Psoas muscle (tissue), 8 donors: ENCODE results near the gene DOCK10. TPM values are rescaled to one million over a fixed set of nuclear protein-coding genes. Genes with fewer than 3 reads are reported as not detected.

ENCODE experiments used
- ATAC-seq, 4 donors: fragments of 200-7000 bp; cut with Tn5 transposase; one replicate each; pipeline ENCODE4 v1.9.1; 2020; ENCODE audit warnings: moderate library complexity in 3 of 4, mild to moderate bottlenecking in 2 of 4
- DNase-seq, 2 donors: peaks; one replicate each; pipeline ENCODE4 v3.0.0-alpha.2; 2020
- H3K27ac ChIP-seq: fragments of 200-600 bp; one replicate; pipeline ENCODE4 v1.8.0; 2022
- H3K27me3 ChIP-seq, 3 donors: fragments of 200-600 bp in 1 of 3; one replicate each; pipeline versions ENCODE4 v1.6.1 to v1.8.0; 2013 to 2022; ENCODE audit warnings: low read length in 2 of 3, mild to moderate bottlenecking in 2 of 3, moderate library complexity in 1 of 3; ENCODE audit not compliant: insufficient read depth in 3 of 3
- H3K36me3 ChIP-seq, 2 donors: fragments of 200-600 bp in 1 of 2; one replicate each; pipeline versions ENCODE4 v1.6.1 to v1.8.0; 2013 to 2022; ENCODE audit warnings: low read depth in 1 of 2, mild to moderate bottlenecking in 1 of 2, moderate library complexity in 1 of 2; ENCODE audit not compliant: insufficient read depth in 1 of 2
- H3K4me1 ChIP-seq: fragments of 200-600 bp; one replicate; pipeline ENCODE4 v1.8.0; 2022
- H3K4me3 ChIP-seq: fragments of 200-600 bp; one replicate; pipeline ENCODE4 v1.8.0; 2022; ENCODE audit warnings: mild to moderate bottlenecking
- H3K9me3 ChIP-seq: fragments of 200-600 bp; one replicate; pipeline ENCODE4 v1.8.0; 2022
- WGBS, 3 donors: extraction: QIAGEN DNeasy Blood & Tissue Kit; methylation state at CpG; one replicate each; pipeline versions ENCODE4 v1.1.6 to v1.1.7; 2013; 5-methylcytosine and 5-hydroxymethylcytosine counted together
- intact Hi-C, 2 donors: fragments of 100-400 bp; cut with DNase I; formaldehyde crosslinking; loops; one replicate each; pipeline versions ENCODE4 v1.11.0 to v1.14.2; 2022
- polyA plus RNA-seq, 3 donors: library from polyadenylated mRNA; stranded (reverse); fragments of 200-250 nt; gene quantifications; one replicate each; pipeline ENCODE4 v1.2.3, GENCODE V29; 2013
- total RNA-seq, 4 donors: library from RNA; stranded (reverse); fragmentation: NEBNext Ultra II Directional in 2 of 4; extraction: Animal tissue kit (Norgen Biotek cat#: 25700) in 2 of 4; gene quantifications; one replicate each; pipeline versions ENCODE4 v1.2.1 to v1.2.4, GENCODE V29; 2021 to 2023
- TF ChIP-seq, protein P1 (sequence below): fragments of 200-600 bp; IDR thresholded peaks from one replicate; pipeline ENCODE4 v1.8.0; 2022; ENCODE audit warnings: antibody characterized with exemption
- donor health status: healthy with polysubstance abuse.
- donor health status: DM: no; HTN: no; CAD: no; lungs with moderate emphysema.
- donor health status: Bipolar disorder and iron deficiency.
- donor health status: healthy.
- donor health status: DM: yes; HTN: yes; CAD: no.
- donor health status: DM: no; HTN: no; CAD: no.
- donor health status: DM: no; HTN: no; CAD: no.
- donor health status: DM: yes; HTN: yes; CAD: no.

The DOCK10 gene
- total and polyA plus RNA-seq, 7 donors = 0.17 to 4.4 (median 1.0) TPM

DNA sequence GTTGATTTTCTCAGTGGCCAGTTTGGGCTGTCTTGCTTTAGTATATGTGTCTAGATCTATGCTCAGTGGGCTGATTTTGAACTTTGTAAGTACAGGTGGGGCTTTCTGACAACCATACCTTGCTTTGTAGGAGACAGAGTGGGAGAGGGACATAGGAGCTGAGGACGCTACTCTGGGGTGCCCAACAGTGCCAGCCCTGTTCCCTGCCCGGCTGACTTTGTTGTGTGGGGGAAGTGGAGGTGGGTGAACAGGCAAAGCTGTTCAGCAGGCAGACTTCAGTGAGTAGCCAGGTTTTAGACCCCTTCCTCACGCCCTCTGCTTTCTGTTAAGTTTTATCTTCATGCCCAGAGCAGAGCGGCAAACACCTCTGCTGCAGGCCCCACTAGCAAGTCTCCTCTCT, 44.2 kb upstream of the DOCK10 start:
- no peak for ATAC-seq
- no peaks in the 10 kb centered on the region for H3K9me3 ChIP-seq
- WGBS, 3 donors = 88 to 96% (median 90%) methylated on average over 4 of the region's 4 CpGs

DNA sequence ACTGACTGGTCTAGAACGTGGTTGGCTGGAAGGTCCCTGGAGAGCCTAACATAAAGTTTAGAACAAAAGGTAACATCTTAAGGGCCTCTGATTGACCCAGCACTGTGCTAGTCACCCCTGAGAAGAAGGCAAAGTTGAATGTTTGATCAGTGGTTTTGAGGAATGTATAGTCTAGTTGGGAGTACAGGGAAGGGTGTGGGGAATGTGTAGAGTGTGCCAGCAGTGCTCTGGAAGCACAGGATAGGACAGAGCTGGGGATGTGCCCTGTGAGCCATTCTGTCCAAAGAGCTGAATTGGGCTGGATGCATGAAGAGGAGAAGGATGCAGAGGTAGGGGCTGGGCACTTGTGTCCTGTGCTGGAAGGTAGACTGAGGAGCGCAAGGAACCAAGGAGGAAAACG, 41.0 kb upstream of the DOCK10 start:
- H3K27me3 ChIP-seq = no peaks in the 10 kb centered on the region
- TF ChIP-seq, protein P1, sequence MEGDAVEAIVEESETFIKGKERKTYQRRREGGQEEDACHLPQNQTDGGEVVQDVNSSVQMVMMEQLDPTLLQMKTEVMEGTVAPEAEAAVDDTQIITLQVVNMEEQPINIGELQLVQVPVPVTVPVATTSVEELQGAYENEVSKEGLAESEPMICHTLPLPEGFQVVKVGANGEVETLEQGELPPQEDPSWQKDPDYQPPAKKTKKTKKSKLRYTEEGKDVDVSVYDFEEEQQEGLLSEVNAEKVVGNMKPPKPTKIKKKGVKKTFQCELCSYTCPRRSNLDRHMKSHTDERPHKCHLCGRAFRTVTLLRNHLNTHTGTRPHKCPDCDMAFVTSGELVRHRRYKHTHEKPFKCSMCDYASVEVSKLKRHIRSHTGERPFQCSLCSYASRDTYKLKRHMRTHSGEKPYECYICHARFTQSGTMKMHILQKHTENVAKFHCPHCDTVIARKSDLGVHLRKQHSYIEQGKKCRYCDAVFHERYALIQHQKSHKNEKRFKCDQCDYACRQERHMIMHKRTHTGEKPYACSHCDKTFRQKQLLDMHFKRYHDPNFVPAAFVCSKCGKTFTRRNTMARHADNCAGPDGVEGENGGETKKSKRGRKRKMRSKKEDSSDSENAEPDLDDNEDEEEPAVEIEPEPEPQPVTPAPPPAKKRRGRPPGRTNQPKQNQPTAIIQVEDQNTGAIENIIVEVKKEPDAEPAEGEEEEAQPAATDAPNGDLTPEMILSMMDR = no peak
- 87 to 90% (median 89%) methylated on average over 3 of the region's 3 CpGs for WGBS, 3 donors
- no peak overlapping the region for H3K4me3 ChIP-seq
- ATAC-seq (no peak), DNase-seq (no peak)
- no peaks in the 10 kb centered on the region for H3K36me3 ChIP-seq
- no peak overlapping the region for H3K27ac ChIP-seq
- H3K9me3 ChIP-seq = no peaks in the 10 kb centered on the region
- intact Hi-C loops = no loop called here
- H3K4me1 ChIP-seq = no peaks in the 10 kb centered on the region

More for the DNA sequence above, 44.2 kb upstream of the DOCK10 start:
- H3K36me3 ChIP-seq = no peaks in the 10 kb centered on the region
- H3K4me3 ChIP-seq = no peak overlapping the region
- TF ChIP-seq, protein P1 = no peak
- no peak for DNase-seq
- intact Hi-C loops = no loop called here
- peaks cover 0 to 2% (median 0%) of the 10 kb centered on the region in 3 donors for H3K27me3 ChIP-seq
- no peak overlapping the region for H3K27ac ChIP-seq
- no peaks in the 10 kb centered on the region for H3K4me1 ChIP-seq

DNA sequence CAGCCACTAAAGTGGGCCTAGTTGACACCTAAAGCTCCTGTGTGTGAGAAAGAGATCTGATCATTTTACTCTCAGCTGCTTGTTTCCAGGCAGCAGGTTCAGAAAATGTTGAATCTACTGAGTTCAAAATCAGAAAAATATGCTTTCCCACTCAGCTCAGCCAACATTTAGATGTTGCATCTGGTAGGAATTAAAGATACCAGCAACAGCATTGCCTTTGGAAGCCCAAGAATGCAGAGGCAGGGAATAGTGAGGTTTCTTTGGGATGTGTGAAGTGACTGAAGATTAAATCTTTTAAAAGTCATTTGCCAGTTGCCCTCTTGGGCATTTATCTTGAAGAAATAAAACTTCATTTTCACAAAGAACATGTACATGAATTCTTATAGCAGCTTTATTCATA, 33.9 kb upstream of the DOCK10 start:
- DNase-seq (no peak), ATAC-seq (no peak)
- Histone ChIP-seq H3K36me3 (no peaks in the 10 kb centered on the region), H3K27ac (no peak overlapping the region), H3K9me3 (no peaks in the 10 kb centered on the region), H3K4me3 (no peak overlapping the region), H3K27me3 (no peaks in the 10 kb centered on the region), H3K4me1 (no peaks in the 10 kb centered on the region)
- TF ChIP-seq, protein P1 = no peak
- intact Hi-C loops = no loop called here

DNA sequence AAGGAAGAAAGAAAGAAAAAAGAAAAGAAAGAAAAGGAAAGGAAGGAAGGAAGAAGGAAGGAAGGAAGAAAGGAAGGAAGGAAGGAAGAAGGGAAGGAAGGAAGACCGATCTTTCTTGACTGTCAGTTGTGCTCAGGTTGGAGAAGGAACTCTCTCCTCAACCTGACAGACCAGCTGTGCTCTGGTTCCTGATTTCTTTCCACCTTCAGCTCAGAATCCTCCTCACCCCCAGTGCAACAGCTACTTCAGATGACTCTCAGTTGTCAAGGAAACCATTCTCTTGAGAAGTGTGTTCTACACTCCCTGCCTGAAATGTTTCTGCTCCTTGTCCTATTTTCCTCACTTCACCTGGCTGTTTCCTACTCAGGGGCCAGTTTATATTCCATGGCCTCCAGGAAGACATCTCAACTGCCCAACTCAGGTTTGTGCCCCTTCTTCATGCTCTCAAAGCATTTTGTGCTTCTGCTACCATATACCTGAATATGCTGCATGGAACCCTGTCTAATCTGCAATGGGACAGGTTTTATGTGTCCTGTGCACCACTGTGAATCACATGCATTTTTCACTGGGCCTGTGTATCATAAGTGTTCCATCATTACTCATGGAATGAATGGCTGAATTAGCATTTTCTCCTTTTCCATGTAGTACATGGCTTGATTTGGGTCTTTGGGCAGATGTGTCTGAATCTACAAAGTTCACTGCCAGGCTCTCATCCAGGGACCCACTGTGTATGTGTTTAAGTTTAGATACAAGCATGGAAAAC, 32.8 kb upstream of the DOCK10 start:
- H3K9me3 ChIP-seq = no peaks in the 10 kb centered on the region
- no peak overlapping the region for H3K27ac ChIP-seq
- H3K27me3 ChIP-seq = no peaks in the 10 kb centered on the region
- intact Hi-C loops = no loop called here
- WGBS, 3 donors = 73 to 83% (median 81%) methylated on average over 1 of the region's 1 CpG
- H3K4me1 ChIP-seq = no peaks in the 10 kb centered on the region
- DNase-seq (no peak), ATAC-seq (no peak)
- no peaks in the 10 kb centered on the region for H3K36me3 ChIP-seq
- no peak overlapping the region for H3K4me3 ChIP-seq
- TF ChIP-seq, protein P1 = no peak

DNA sequence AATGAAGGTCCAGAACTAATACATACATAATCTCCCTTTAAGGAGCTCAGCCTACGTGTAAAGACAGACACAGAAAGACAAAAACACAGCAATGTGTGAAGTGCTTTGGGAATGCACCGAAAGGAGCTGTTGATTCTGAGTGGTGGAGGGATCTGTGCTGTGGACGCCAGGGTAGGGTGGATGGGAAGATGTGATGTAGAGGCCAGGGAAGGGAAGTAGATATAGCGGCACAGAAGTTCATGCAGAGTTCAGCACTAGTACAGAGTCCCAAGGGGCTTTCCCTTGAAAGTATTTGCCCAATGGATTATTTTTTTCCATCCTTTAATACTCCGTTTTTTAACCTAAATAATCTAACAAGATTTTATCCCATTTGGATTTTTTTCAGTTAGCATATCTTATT, 32.1 kb upstream of the DOCK10 start:
- 65 to 82% (median 76%) methylated on average over 5 of the region's 5 CpGs for WGBS, 3 donors
- intact Hi-C loops = no loop called here
- Histone ChIP-seq H3K4me1 (no peaks in the 10 kb centered on the region), H3K36me3 (no peaks in the 10 kb centered on the region), H3K4me3 (no peak overlapping the region), H3K9me3 (no peaks in the 10 kb centered on the region), H3K27me3 (no peaks in the 10 kb centered on the region), H3K27ac (no peak overlapping the region)
- ATAC-seq = no peak
- no peak for DNase-seq
- TF ChIP-seq, protein P1 = no peak
